HepG2 (cell line): ENCODE data around the gene ZCCHC18. TPM values are rescaled to one million over a fixed set of nuclear protein-coding genes. Genes with fewer than 3 reads are reported as not detected.

Source experiments
- CCAR2 ChIP-seq: fragments of 200-400 bp; formaldehyde crosslinking; optimal IDR thresholded peaks from 2 replicates; pipeline ENCODE3; 2018; ENCODE audit warnings: low read depth, mild to moderate bottlenecking, low read length, moderate library complexity
- GATA4 ChIP-seq: sonication (generic); IDR thresholded peaks from 2 replicates; pipeline ENCODE4 v1.6.1; 2016; ENCODE audit warnings: antibody characterized with exemption, low read depth, borderline replicate concordance
- GTF3A ChIP-seq: sonication (generic); formaldehyde crosslinking; conservative IDR thresholded peaks from 2 replicates; pipeline ENCODE4 v1.4.0; 2020; ENCODE audit warnings: mild to moderate bottlenecking, missing genetic modification reagents
- IRF2 ChIP-seq: IDR thresholded peaks from 2 replicates; pipeline ENCODE4 v1.6.1; 2018; ENCODE audit warnings: missing genetic modification reagents, missing compliant biosample characterization
- REPIN1 ChIP-seq: sonication (generic); formaldehyde crosslinking; IDR thresholded peaks from 2 replicates; pipeline ENCODE4 v1.8.0; 2022; ENCODE audit warnings: missing genetic modification reagents, low read depth, mild to moderate bottlenecking, borderline replicate concordance
- ZNF124 ChIP-seq: sonication (generic); formaldehyde crosslinking; IDR thresholded peaks from 2 replicates; pipeline ENCODE4 v1.4.0; 2020; ENCODE audit warnings: missing genetic modification reagents
- polyA plus RNA-seq, 8 experiments: library from polyadenylated mRNA; depleted of rRNA in 3 of 8; stranded (reverse) in 7 of 8; unstranded in 1 of 8; fragments of >200 nt; fragmentation: Illumina TruSeq in 4 of 8; extraction: Trizol in 4 of 8; gene quantifications; 2 replicates each; pipeline versions ENCODE4 v1.2.1 to v1.2.3, GENCODE V29; 2011 to 2016; ENCODE audit warnings: low read depth in 4 of 8, missing spikeins in 1 of 8, mixed read lengths in 1 of 8; ENCODE audit not compliant: insufficient read depth in 1 of 8
- total RNA-seq, 5 experiments: library from RNA; depleted of rRNA; stranded (reverse); fragments of >200 nt; fragmentation: Illumina TruSeq; extraction: Trizol; gene quantifications; 2 replicates each; pipeline ENCODE4 v1.2.3, GENCODE V29; 2016; ENCODE audit warnings: low read depth in 1 of 5
- TF ChIP-seq, protein P1 (sequence below): sonication (generic); formaldehyde crosslinking; IDR thresholded peaks from 2 replicates; pipeline ENCODE4 v1.4.0; 2020; ENCODE audit warnings: missing genetic modification reagents, borderline replicate concordance
- TF ChIP-seq, protein P2 (sequence below): sonication (generic); formaldehyde crosslinking; conservative IDR thresholded peaks from 2 replicates; pipeline ENCODE4 v1.4.0; 2020; ENCODE audit warnings: missing genetic modification reagents
- TF ChIP-seq, protein P3 (sequence below): IDR thresholded peaks from 2 replicates; pipeline ENCODE4 v1.6.1; 2016; ENCODE audit warnings: low read depth, borderline replicate concordance
- TF ChIP-seq, protein P4 (sequence below): sonication (generic); formaldehyde crosslinking; conservative IDR thresholded peaks from 2 replicates; pipeline ENCODE4 v1.4.0; 2020; ENCODE audit warnings: missing genetic modification reagents

Gene ZCCHC18
- total and polyA plus RNA-seq, 2 of the 13 experiments (the other 11 are each of a cell fraction or from before 2014, with no cell fraction given), result 0.18 to 0.33 TPM

DNA sequence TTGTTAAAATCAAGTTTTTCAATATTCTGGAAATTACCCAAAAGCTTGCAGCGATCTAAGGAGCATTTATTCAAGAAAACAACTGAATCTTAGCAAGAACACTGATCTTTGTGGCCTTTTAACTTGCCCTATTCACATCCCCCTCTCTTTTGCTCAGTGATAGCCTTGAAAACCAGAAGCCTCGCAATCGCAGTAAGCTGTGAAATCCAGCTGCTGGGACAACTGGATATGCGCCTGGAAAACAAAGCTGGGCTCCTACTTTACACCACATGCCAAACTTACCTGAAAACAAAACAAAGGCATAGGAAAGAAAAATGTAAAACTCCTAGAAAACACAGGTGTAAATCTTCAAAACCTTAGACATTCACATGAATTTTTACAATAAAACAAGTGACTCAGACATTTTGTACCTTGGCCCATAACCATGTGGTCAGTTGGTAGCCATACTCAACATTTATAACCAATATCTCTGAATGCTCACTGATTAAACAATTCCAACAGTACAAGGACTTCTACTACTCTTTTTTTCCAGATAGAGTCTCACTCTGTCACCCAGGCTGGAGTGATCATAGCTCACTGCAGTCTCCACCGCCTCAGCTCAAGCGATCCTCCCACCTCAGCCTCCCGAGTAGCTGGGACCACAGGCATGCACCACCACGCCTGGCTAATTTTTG is 28.9 kb downstream of the ZCCHC18 start (continued):
- TF ChIP-seq, protein P1, sequence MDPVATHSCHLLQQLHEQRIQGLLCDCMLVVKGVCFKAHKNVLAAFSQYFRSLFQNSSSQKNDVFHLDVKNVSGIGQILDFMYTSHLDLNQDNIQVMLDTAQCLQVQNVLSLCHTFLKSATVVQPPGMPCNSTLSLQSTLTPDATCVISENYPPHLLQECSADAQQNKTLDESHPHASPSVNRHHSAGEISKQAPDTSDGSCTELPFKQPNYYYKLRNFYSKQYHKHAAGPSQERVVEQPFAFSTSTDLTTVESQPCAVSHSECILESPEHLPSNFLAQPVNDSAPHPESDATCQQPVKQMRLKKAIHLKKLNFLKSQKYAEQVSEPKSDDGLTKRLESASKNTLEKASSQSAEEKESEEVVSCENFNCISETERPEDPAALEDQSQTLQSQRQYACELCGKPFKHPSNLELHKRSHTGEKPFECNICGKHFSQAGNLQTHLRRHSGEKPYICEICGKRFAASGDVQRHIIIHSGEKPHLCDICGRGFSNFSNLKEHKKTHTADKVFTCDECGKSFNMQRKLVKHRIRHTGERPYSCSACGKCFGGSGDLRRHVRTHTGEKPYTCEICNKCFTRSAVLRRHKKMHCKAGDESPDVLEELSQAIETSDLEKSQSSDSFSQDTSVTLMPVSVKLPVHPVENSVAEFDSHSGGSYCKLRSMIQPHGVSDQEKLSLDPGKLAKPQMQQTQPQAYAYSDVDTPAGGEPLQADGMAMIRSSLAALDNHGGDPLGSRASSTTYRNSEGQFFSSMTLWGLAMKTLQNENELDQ (CRISPR knock-in tag), result no peak
- TF ChIP-seq ZNF124 (CRISPR knock-in tag) (no peak), GATA4 (no peak), IRF2 (CRISPR knock-in tag) (no peak), CCAR2 (no peak), GTF3A (no peak), REPIN1 (CRISPR knock-in tag) (no peak)
- TF ChIP-seq, protein P2, sequence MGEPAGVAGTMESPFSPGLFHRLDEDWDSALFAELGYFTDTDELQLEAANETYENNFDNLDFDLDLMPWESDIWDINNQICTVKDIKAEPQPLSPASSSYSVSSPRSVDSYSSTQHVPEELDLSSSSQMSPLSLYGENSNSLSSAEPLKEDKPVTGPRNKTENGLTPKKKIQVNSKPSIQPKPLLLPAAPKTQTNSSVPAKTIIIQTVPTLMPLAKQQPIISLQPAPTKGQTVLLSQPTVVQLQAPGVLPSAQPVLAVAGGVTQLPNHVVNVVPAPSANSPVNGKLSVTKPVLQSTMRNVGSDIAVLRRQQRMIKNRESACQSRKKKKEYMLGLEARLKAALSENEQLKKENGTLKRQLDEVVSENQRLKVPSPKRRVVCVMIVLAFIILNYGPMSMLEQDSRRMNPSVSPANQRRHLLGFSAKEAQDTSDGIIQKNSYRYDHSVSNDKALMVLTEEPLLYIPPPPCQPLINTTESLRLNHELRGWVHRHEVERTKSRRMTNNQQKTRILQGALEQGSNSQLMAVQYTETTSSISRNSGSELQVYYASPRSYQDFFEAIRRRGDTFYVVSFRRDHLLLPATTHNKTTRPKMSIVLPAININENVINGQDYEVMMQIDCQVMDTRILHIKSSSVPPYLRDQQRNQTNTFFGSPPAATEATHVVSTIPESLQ (CRISPR knock-in tag), result no peak
- TF ChIP-seq, protein P3, sequence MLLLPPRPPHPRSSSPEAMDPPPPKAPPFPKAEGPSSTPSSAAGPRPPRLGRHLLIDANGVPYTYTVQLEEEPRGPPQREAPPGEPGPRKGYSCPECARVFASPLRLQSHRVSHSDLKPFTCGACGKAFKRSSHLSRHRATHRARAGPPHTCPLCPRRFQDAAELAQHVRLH, result no peak
- TF ChIP-seq, protein P4, sequence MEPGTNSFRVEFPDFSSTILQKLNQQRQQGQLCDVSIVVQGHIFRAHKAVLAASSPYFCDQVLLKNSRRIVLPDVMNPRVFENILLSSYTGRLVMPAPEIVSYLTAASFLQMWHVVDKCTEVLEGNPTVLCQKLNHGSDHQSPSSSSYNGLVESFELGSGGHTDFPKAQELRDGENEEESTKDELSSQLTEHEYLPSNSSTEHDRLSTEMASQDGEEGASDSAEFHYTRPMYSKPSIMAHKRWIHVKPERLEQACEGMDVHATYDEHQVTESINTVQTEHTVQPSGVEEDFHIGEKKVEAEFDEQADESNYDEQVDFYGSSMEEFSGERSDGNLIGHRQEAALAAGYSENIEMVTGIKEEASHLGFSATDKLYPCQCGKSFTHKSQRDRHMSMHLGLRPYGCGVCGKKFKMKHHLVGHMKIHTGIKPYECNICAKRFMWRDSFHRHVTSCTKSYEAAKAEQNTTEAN, result no peak
